Adrenal gland (tissue), 12 donors: ENCODE data around the gene SCRN1. TPM values are rescaled to one million over a fixed set of nuclear protein-coding genes. Genes with fewer than 3 reads are reported as not detected.

Source experiments
- DNase-seq, 7 donors: peaks; one replicate each; pipeline ENCODE4 v3.0.0-alpha.2; 2019 to 2020
- H3K27ac ChIP-seq, 5 donors: fragments of 200-600 bp; sonication (generic) in 4 of 5; 1 replicate in 3 of 5; 2 replicates in 2 of 5; pipeline versions ENCODE4 v1.5.1 to v1.8.0; 2016 to 2020; ENCODE audit warnings: mild to moderate bottlenecking in 1 of 5
- H3K27me3 ChIP-seq: fragments of 200-600 bp; 2 replicates; pipeline ENCODE4 v1.8.0; 2021
- H3K36me3 ChIP-seq, 2 donors: fragments of 200-600 bp; replicated peaks in 1 of 2; 1 replicate in 1 of 2; 2 replicates in 1 of 2; pipeline versions ENCODE4 v1.5.1 to v1.8.0; 2018 to 2022
- H3K4me1 ChIP-seq, 2 donors: fragments of 200-600 bp; replicated peaks in 1 of 2; 1 replicate in 1 of 2; 2 replicates in 1 of 2; pipeline versions ENCODE4 v1.5.1 to v1.8.0; 2018 to 2021
- H3K4me3 ChIP-seq, 4 donors: fragments of 200-600 bp; sonication (generic) in 3 of 4; one replicate each; pipeline ENCODE4 v1.5.1; 2016 to 2018
- H3K9me3 ChIP-seq, 3 donors: fragments of 200-600 bp; sonication (generic) in 1 of 3; replicated peaks in 1 of 3; 1 replicate in 2 of 3; 2 replicates in 1 of 3; pipeline versions ENCODE4 v1.5.1 to v1.8.0; 2016 to 2021
- CTCF ChIP-seq, 6 experiments: fragments of 450-650 bp in 4 of 6; fragments of 200-600 bp in 2 of 6; sonication (generic) in 1 of 6; IDR thresholded peaks; 1 replicate in 5 of 6; 2 replicates in 1 of 6; pipeline versions ENCODE4 v1.5.1 to v1.8.0; 2016 to 2021; ENCODE audit warnings: antibody characterized with exemption in 6 of 6, mild to moderate bottlenecking in 2 of 6, moderate library complexity in 1 of 6
- POLR2A ChIP-seq, 2 donors: fragments of 450-650 bp; IDR thresholded peaks; one replicate each; pipeline ENCODE4 v1.6.1; 2017; ENCODE audit warnings: antibody characterized with exemption in 2 of 2, mild to moderate bottlenecking in 2 of 2, moderate library complexity in 1 of 2
- WGBS, 4 donors: extraction: QIAGEN DNeasy Blood & Tissue Kit in 2 of 4; methylation state at CpG; one replicate each; pipeline versions ENCODE4 v1.1.5 to v1.1.7; 2013 to 2017; 5-methylcytosine and 5-hydroxymethylcytosine counted together
- intact Hi-C, 2 donors: fragments of 100-400 bp; cut with DNase I; formaldehyde crosslinking; loops; one replicate each; pipeline versions ENCODE4 v1.14.1 to v1.15.0; 2022 to 2023
- polyA plus RNA-seq, 3 donors: library from polyadenylated mRNA; stranded (reverse); fragments of 200-250 nt in 2 of 3; fragments of 350-450 nt in 1 of 3; fragmentation: Illumina TruSeq in 1 of 3; extraction: RNeasy Lipid Tissue Mini Kit (QIAGEN cat#74804) in 1 of 3; gene quantifications; one replicate each; pipeline ENCODE4 v1.2.3, GENCODE V29; 2013 to 2014
- total RNA-seq, 9 donors: library from RNA; depleted of rRNA in 4 of 9; stranded (reverse); fragments of >200 nt in 4 of 9; fragments of 120-200 nt in 1 of 9; fragmentation: NEBNext Ultra II Directional in 1 of 9; extraction: Animal tissue kit (Norgen Biotek cat#: 25700) in 1 of 9; gene quantifications; one replicate each; pipeline versions ENCODE4 v1.1.0 to v1.2.4, GENCODE V29; 2013 to 2023
- donor health status: healthy with polysubstance abuse.
- donor health status: Bipolar disorder and iron deficiency.
- donor health status: DM: yes; HTN: yes; CAD: no.
- donor health status: DM: no; HTN: no; CAD: no.
- donor health status: DM: no; HTN: no; CAD: no.
- donor health status: DM: yes; HTN: yes; CAD: no.

The SCRN1 gene
- total and polyA plus RNA-seq, 12 donors = 8.2 to 75.9 (median 50.2) TPM

- DNase-seq = peak in 1 of 7 donors; percentile 49
- WGBS, 4 donors = 45 to 65% (median 49%) methylated on average over 23 to 46 of the region's 46 CpGs
- Histone ChIP-seq H3K9me3 (no peaks in the 10 kb centered on the region), H3K27me3 (no peaks in the 10 kb centered on the region), H3K36me3 (no peaks in the 10 kb centered on the region), H3K4me3 (no peak overlapping the region), H3K27ac (no peak overlapping the region), H3K4me1 (no peaks in the 10 kb centered on the region)
- intact Hi-C loops = no loop called here
- no peak for TF ChIP-seq CTCF (IDR thresholded peaks at IDR 0.05)
Observed at GRCh38 chr7:29883462-29884398, 105.9 kb downstream of the SCRN1 start.

GRCh38 chr7:29882481-29882880 is 107.1 kb downstream of the SCRN1 start:
- WGBS, 4 donors = 63 to 100% (median 96%) methylated on average over 1 of the region's 1 CpG
- no peak overlapping the region for H3K4me3 ChIP-seq
- no peaks in the 10 kb centered on the region for H3K4me1 ChIP-seq
- H3K27me3 ChIP-seq = no peaks in the 10 kb centered on the region
- TF ChIP-seq POLR2A (IDR thresholded peaks at IDR 0.05) (no peak), CTCF (IDR thresholded peaks at IDR 0.05) (no peak)
- H3K27ac ChIP-seq = no peak overlapping the region
- DNase-seq = no peak
- no peaks in the 10 kb centered on the region for H3K36me3 ChIP-seq
- no peaks in the 10 kb centered on the region for H3K9me3 ChIP-seq
- intact Hi-C loops = no loop called here

GRCh38 chr7:29881724-29882123 is 107.9 kb downstream of the SCRN1 start:
- Histone ChIP-seq H3K36me3 (no peaks in the 10 kb centered on the region), H3K4me1 (no peaks in the 10 kb centered on the region), H3K4me3 (no peak overlapping the region), H3K27ac (no peak overlapping the region), H3K27me3 (no peaks in the 10 kb centered on the region), H3K9me3 (no peaks in the 10 kb centered on the region)
- DNase-seq = no peak
- intact Hi-C loops = no loop called here
- WGBS, 4 donors = 75 to 86% (median 80%) methylated on average over 7 of the region's 7 CpGs
- no peak for TF ChIP-seq CTCF (IDR thresholded peaks at IDR 0.05)
- TF ChIP-seq POLR2A (IDR thresholded peaks at IDR 0.05) = no peak

- H3K36me3 ChIP-seq = no peaks in the 10 kb centered on the region
- no peak overlapping the region for H3K27ac ChIP-seq
- WGBS, 4 donors = 66 to 76% (median 72%) methylated on average over 2 of the region's 2 CpGs
- DNase-seq = no peak
- no peaks in the 10 kb centered on the region for H3K9me3 ChIP-seq
- no peak for TF ChIP-seq CTCF (IDR thresholded peaks at IDR 0.05)
- no peak for TF ChIP-seq POLR2A (IDR thresholded peaks at IDR 0.05)
- H3K27me3 ChIP-seq = no peaks in the 10 kb centered on the region
- no peaks in the 10 kb centered on the region for H3K4me1 ChIP-seq
- H3K4me3 ChIP-seq = no peak overlapping the region
- intact Hi-C loops = no loop called here
Observed at GRCh38 chr7:29879609-29880008, 110.0 kb downstream of the SCRN1 start.
